Activated CD4-positive, CD25-positive, alpha-beta regulatory T cell treated with anti-CD3 and anti-CD28 coated beads, Interleukin-2, amount 50 U/mL, for 24 hours (primary cell): ENCODE data around the gene HLA-DRB1.
A peak's percentile ranks its signal among the peaks of the same experiment; 100 is the strongest.
"Not testable (repeated sequence)": the region's sequence is repeated elsewhere in the genome, so short reads cannot be mapped to it uniquely, and the experiment has no call there.

Source experiments
- ATAC-seq, 2 donors: fragments of 150-1000 bp; cut with Tn5 transposase; one replicate each; pipeline ENCODE4 v1.10.0; 2021; ENCODE audit warnings: mild to moderate bottlenecking in 1 of 2, moderate library complexity in 1 of 2

Gene HLA-DRB1

DNA sequence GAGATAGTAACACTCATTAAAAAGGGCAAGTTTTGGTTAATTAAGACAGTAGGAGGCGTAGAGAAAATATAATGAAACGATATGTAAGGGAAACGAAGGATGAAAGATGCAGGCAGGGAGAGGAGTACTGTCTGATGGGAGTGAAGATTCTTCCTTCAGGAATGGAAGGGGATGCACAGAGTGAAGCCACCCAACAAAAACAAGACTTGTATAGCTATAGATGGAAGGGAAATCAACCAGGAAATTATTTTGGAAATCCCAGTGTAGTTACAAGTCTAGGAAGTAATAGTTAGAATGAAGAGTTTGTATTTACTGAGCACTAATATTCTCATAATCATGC lies 19.7 kb upstream of the HLA-DRB1 start:
- ATAC-seq = no peak

DNA sequence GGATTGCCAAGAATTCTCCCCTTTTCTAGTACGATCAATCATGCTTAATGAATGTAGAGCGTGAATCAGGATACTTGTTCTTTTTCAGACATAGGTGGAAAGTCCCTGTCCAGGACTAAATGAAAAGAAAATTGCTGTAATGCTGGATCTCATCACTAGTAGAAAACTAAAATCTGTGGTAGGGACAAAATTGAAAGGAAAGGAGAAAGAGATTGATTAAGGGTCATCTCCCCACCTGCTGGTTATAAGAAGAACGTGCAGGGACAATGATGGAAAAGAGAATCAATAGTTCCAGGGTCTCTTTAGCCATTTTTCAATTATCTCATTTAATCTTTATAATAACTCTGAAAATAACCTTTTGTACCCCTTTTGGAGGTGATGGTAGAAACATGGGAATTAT lies 18.7 kb upstream of the HLA-DRB1 start:
- no peak for ATAC-seq

DNA sequence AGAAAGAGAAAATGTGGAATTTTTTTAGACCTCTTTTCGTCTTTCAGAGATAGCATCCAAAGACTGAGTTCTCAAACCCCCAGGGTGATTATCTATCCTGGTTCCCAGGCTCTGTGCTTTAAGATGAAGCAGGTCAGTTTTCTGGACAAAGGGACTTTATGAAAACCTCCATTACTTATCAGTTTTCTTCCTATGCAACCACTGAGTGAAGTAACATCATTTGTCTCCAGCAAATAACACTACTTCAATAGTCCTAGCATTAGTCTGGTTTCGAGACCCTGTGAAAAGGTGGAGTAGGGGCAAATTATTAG lies 18.3 kb upstream of the HLA-DRB1 start:
- no peak for ATAC-seq

DNA sequence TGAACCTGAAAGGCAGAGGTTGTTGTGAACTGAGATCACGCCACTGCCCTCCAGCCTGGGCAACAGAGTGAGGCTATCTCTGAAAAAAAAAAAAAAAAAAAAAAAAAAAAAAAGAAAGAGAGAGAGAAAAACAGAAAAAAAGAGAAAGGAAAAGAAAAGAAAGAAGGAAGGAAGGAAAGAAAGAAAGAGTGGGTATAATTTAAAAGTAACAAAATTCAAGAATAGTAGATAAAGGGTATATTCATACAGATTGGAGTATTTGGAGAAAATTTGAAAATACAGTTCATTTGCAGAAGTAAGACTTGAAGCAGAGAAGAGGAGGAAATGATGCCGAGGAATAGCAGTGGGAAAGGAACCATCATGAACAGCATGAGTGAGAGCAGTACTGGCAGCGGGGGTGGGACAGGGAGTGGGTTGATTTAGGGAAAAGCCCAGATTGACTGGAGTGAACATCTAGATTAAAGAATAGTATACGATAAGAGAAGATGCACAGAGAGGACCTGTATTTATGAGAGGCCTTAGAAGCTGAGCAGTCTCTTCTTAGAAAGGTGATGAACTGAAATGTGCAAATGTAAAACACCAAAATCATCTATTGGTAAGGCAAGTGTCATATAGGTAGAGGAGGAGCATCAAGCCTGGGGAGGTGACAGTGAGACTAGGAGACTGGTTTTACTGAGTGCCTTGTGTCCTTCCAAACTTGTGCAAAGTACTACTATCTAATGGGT lies 17.8 kb upstream of the HLA-DRB1 start:
- no peak for ATAC-seq

DNA sequence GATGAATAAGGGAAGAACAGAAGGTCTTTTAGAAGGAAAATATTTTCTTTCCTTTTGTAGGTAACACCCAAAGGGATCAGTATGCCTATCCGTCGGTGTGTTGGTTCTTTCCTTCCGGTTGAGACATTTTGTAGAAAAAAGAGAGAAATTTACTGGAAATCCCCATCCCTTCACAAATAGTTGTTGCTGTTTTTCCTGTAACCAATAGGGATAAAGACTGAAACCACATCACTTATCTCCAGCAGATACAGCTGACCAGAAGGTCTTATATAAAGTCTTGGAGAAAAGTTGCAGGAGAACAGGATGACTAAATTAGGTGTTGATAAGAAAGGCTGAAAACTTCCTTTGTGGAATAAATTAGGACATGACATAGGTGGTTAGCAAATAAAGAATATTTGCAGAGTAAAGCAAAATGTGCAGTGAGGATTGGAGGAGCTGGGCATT lies 14.8 kb upstream of the HLA-DRB1 start:
- ATAC-seq = peak in 1 of 2 donors; percentile 41

DNA sequence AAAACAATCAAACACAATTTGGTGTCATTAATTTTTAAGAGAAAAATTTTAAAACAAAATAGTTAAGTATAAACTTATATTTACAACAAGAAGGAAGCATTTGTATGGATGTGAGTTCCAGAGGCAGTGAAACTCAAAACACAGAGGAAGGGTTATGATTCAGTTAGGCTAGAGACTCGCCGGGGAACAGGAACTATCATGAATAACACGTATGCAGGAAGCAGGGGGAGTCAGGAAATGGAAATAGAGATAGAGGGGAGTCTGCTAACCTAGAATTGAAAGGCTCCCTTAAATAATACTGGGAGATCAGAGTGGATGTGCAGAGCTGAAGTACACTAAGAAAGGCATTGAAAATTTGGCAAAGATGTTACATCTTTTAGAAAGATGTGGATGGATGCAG lies 14.2 kb upstream of the HLA-DRB1 start:
- no peak for ATAC-seq

DNA sequence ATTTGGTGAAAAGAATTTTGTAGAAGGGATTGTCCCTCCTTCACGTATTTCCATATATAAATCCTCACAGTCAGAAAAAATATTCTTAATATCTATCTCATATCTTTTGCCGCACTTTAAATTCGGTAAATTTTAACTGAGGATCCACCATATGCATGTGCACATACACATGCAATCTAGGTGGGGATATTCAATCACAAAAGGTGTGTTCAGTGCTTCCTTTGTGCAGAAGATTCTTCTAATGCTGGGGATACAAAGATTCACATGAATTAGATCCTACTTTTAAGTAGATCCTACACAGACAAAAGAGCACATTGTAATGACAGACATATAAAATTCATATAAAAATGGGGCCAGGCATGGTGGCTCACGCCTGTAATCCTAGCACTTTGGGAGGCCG lies 13.6 kb upstream of the HLA-DRB1 start:
- ATAC-seq = no peak

DNA sequence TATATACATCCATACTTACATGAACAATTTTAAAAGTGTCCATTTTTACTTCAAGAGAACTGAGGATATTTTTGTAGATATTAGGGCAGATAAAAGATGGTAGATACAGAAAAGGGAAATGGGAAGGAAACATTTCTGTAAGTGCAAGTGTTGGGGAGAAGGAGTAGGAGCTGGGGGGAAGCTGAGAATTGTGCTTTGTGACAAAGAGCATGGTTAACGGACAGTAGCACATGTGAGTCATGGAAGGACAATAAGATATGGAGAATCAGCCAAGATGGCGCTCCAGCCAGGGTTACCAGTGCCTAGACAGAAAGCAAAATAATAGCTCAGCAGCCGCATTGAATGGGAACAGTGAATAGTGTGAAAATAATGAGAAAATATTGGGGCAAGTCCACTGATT lies 12.7 kb upstream of the HLA-DRB1 start:
- no peak for ATAC-seq

DNA sequence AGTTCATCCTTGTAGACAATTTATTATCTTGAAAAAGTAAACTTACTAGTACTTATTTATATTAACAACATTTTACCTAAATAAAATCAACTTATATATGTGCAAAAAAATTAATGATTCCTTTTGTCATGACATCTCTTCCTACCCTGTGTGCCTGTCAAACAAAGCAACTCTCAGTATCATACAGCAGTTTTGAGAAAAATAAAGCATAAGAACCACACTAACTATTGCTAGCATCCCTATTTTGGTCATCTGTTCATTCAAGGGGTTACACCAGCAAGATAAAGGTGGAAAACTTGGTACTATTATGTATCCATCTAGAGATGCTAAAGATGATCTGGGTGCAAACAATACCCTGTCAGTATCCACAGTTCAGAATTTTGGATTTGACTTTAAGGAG lies 7.4 kb upstream of the HLA-DRB1 start:
- ATAC-seq = no peak

DNA sequence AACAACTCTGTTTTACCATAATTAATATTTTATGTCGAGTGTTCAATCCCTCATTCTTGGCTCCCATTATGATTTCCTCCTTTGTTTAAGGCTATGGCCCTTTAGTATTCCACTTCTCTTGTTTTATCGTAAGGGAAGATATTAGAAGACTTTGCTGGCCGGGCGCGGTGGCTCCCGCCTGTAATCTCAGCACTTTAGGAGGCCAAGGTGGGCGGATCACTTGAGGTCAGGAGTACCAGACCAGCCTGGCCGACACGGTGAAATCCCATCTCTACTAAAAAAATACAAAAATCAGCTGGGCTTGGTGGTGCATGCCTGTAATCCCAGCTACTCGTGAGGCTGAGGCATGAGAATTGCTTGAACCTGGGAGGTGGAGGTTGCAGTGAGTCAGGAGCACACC lies 1.1 kb upstream of the HLA-DRB1 start:
- ATAC-seq = not testable (repeated sequence)

DNA sequence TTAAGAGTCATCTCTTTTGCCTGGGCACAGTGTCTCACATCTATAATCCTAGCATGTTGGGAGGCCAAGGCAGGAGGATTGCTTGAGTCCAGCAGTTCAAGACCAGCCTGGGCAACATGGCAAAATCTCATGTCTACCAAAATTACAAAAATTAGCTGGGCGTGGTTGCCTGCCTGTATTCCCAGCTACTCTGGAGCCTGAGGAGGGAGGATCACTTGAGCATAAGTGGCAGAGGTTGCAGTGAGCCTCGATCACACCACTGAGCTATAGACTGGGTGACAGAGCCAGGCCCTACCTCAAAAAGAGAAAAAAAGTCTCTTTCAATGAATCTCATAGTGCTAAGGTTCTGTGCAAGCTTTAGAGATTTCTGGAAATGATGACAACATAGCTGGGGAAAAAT lies 1.5 kb downstream of the HLA-DRB1 start:
- ATAC-seq = no peak

DNA sequence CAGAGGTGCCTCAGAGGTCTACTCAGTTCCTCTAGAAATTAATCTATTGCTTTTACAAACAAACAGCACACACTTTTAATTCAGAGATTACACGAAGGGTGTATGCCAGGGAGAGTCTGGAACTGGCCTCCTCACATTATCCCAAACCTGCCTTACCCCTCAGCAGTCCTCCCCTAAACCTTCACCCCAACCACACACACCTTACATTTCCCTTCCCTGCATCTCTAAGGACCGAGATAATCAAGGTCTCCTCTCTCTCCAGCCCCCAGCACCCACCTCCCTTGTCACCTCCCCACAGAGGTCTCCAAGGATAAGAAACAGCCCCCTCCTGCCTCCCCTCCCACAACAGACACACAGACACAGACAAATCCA lies 6.1 kb downstream of the HLA-DRB1 start:
- ATAC-seq = no peak

DNA sequence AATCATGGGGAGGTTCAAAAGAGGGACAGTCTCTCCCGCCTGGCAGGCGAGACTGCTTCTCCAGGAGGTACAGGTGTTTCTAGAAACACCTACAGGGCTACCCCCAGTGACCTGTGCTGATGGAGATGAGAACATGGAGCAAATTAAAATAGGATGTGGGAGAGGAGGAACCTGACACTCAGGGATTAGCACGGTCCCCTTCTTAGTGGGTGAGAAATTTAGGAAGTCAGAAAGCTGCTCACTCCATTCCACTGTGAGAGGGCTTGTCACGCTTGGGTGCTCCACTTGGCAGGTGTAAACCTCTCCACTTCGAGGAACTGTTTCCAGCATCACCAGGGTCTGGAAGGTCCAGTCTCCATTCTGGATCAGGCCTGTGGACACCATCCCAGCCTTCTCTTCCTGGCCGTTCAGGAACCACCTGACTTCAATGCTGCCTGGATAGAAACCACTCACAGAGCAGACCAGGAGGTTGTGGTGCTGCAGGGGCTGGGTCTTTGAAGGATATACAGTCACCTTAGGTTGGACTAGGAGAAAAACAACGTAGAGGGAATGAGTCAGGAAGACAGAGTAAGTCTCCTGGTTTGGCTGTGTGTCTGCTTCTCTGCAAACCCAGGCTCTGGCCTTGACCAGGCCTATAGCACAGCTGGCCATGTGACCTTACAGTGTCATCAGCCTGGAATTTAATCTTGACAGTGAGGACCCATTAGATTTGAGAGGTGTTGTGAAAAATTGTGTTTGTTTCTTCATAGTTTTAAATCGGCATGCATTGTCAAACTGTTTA lies 8.1 kb downstream of the HLA-DRB1 start:
- no peak for ATAC-seq

DNA sequence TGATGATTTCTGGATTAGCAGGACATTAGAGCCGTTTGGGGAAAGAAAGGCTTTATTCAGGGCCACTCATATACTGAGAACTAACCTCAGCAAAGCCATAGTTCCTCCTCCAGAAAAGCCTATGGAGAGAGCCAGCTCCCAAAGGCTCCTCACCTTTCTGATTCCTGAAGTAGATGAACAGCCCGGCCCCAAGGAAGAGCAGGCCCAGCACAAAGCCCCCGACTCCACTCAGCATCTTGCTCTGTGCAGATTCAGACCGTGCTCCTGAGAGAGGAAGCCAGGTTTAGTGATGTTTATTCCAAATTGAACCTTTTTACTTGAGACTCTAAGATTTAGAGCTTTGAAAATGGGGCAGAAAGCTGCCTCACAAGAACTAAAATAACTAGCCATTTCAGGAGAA lies 9.1 kb downstream of the HLA-DRB1 start:
- ATAC-seq = no peak

DNA sequence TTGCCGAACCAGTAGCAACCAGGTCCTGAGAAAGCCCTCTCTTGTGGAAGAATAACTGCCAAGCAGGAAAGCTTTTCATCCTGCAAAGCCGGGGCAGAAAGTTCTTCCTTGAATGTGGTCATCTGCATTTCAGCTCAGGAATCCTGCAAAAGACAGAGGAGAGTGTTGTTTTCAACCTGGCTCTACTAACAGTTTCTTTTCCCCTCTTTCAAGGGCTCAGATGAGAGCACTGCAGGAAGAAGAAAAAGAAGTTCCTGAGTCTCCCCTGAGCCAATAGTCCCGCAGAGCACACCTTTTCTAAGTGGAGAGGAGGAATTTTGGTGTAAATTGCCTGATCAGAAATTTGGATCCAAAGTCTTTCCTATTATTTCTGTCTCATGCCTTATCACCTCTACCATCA lies 10.7 kb downstream of the HLA-DRB1 start:
- ATAC-seq = no peak

DNA sequence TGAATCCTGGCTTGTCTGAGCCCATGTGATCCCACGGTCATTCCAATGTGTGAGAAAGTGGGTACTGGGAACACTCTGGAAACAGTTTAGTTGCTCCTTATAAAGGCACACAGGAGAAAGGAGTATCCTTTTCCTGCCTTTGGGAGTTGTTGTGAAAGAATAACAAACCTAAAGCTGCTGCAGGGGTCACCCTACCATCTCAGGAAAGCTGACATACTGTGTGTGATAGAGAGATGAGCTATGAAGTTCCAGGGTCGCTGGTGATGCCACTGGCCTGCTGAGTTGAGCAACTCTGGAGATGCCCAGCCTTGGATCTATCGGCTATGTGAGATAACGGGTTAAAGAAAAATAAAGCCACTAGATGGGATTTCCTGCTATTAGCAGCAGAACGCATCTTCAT lies 12.2 kb downstream of the HLA-DRB1 start:
- not testable (repeated sequence) for ATAC-seq

DNA sequence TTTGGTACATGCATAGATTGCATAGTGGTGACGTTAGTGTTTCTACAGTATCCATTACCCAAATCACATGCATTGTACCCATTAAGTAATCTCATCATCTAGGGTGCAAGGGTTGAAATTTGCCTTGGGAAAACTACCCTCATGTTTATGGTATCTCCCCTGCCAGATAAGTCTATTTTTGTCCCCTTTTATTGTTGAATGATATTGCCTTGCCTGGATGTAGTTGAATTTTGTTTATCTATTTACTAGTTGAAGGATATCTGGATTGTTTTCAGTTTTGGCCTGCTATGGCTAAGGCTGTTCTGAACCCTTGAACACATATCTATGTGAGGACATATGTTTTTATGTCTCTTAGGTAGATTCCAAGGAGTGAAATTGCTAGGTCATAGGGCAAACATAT lies 13.4 kb downstream of the HLA-DRB1 start:
- ATAC-seq = no peak

DNA sequence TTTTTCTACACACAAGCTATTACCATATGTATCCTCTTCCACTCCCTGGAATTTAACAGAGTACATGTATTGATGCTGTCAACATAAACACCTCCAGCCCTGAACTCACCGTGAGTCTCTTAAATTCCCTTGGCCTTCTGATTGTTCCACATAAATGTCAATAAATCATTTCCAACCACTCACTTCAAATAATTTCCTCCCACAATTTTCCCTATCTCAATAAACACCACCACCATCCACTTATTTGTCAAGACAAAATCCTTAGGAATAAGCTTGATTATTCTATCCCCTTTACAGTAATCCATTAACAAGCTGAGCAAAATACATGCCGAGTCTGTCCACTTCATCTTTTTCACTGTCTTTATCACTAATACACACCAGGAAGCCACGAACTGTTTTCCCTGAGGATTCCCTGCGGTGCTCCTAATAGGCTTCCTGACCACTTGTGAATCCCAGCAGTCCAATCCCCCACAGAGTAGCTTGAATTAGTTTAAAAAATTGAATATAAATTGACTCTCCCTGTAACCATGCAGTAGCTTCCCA lies 19.2 kb downstream of the HLA-DRB1 start:
- ATAC-seq = no peak

DNA sequence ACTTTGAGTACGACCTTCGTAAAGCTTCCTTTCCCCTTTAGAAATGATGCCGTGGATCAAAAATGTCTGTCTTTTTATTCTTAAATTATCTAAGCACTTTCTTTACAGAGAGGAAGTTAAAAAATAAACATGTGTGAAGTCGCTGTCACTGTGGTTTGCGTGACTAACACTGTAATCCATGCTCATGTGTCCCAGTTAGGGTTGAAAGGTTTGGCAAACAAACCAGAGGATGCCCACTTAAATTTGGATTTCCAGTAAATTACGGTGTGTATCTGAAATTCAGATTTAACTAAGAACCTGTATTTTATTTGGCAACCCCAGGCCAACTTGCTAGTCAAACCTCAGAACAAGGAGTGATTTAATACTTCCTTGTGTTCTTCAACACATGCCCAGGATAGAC lies 21.1 kb downstream of the HLA-DRB1 start:
- no peak for ATAC-seq

DNA sequence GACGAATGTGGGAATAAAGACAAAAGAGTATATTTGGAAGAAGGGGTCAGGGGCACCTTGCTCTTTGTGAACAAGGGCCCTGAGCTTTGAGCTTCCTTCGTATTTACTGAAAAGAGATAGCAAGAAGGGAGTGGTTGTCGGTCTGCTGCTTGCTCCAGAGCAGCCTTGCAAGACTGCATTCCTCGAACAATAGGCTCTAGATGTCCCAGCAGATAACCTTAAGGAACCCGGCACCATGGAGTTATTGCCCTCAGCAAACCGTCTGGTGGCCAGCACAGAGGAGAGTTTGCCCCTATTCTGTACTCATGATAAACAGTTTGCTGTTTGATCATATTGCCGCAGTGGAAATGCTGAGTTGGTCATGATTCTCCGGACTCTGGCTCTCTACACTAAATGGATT lies 22.7 kb downstream of the HLA-DRB1 start:
- no peak for ATAC-seq

DNA sequence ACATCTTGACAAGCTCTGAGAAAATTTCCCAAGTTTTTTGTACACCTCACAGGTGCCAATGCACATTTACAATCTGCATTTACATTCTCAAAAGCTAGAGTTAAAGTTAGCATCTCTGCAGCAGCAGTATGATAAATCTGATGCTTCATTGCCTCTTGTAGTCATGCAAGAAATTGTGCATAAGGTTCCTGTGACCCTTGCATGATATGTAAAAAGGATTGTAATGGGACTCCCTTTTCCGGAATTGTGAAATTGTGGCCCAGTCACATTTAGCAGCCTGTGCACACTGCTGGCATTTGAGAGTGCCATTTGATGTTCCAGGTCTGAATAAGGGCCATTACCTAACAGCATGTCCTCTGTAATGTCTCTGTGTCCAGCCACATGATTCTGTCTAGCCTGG lies 24.1 kb downstream of the HLA-DRB1 start:
- no peak for ATAC-seq

DNA sequence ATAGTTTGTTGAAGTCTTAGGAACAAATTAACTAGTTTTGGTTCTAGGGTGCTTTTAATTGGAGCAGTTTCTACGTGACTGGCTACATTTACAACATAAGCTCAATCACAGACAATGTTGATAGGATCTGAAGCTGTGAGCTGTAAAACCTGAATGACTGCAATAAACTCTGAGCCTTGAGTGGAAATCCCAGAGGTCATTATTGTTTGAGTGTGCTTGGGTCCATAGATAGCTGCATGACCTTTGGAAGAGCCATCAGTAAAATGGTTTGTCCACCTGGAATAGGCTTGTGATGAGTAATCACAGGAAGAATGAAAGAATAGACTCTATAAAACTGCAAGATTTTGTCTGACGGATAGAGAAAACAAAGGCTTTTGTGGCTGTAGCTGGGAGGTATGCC lies 26.7 kb downstream of the HLA-DRB1 start:
- ATAC-seq = no peak

DNA sequence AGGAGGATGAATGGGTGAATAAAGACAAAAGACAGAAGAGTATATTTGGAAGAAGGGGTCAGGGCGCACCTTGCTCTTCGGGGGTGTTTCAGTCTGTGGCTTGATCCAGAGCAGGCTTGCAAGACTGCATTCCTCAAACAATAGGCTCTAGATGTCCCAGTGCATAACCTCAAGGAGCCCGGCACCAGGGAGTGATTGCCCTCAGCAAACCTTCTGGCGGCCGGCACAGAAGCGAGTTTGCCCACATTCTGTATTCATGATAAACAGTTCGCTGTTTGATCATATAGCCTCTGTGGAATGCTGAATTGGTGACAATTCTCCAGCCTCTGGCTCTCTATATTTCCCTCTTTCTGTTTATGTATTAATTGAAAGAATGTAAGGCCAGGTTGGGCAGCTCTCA lies 29.9 kb downstream of the HLA-DRB1 start:
- ATAC-seq = no peak

DNA sequence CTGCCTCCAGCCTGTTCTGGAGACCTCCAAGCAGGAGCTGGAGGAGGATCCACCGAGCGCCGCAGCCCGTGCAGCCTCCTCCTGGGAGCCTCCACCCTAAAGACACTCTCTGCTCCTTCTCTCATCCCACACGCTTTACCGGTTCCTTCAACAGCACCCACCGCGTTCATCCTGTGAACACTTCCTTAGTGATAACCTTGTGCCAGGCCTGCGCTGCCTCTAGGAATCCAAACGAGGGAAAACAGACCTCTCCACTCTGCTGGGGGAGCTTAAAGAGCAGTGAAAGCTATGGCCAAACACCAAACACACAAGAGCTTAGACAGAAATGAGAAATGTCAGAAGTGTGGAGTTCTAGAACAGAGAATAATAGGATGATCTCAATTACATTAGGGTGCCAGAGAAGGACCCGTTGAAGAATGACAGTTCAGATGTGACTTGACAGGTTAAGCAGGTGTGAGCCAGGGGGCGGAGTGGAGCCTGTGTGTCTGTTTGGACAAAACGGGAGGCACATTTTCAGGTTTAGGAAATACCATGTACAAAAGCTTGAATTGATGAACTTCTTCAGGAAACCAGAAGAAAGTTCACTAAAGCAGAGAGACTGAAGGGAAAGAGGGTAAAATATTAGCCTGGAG lies 31.1 kb downstream of the HLA-DRB1 start:
- ATAC-seq = no peak
